WTC11 (cell line): Measurements from ENCODE around the gene SPART. TPM values are rescaled to one million over a fixed set of nuclear protein-coding genes. Genes with fewer than 3 reads are reported as not detected.

Experiments
- ATAC-seq: fragments of 200-7000 bp; cut with Tn5 transposase; 2 replicates; pipeline ENCODE4 v1.10.0; 2021; ENCODE audit warnings: mild to moderate bottlenecking, moderate library complexity
- CTCF ChIA-PET: fragments of 300-600 bp; sonication (Branson Sonifier 250); formaldehyde crosslinking; loops from one replicate; lab custom pipeline; 2021; ENCODE audit warnings: antibody characterized with exemption; lab: Charles Lee
- POLR2A ChIA-PET: fragments of 350-600 bp; sonication (Branson Sonifier 250); formaldehyde crosslinking; loops from one replicate; lab custom pipeline; 2021; ENCODE audit warnings: antibody characterized with exemption; lab: Charles Lee
- DNase-seq: peaks from one replicate; pipeline ENCODE4 v3.0.0; 2021; ENCODE audit warnings: low spot score
- H3K27ac Mint-ChIP-seq: 2 replicates; pipeline ENCODE4 v1.8.0; 2021; ENCODE audit warnings: mixed read lengths
- H3K27me3 Mint-ChIP-seq: 2 replicates; pipeline ENCODE4 v1.8.0; 2021; ENCODE audit warnings: low read depth, mild to moderate bottlenecking, moderate library complexity, mixed read lengths
- H3K36me3 Mint-ChIP-seq: 2 replicates; pipeline ENCODE4 v1.8.0; 2021; ENCODE audit warnings: mixed read lengths
- H3K4me1 Mint-ChIP-seq: 2 replicates; pipeline ENCODE4 v1.8.0; 2022; ENCODE audit warnings: mixed read lengths
- H3K4me3 Mint-ChIP-seq: 2 replicates; pipeline ENCODE4 v1.8.0; 2021; ENCODE audit warnings: mild to moderate bottlenecking, moderate library complexity, mixed read lengths
- H3K9me3 Mint-ChIP-seq: 2 replicates; pipeline ENCODE4 v1.8.0; 2021; ENCODE audit warnings: mixed read lengths
- FOXJ3 ChIP-seq: sonication (generic); formaldehyde crosslinking; IDR thresholded peaks from 2 replicates; pipeline ENCODE4 v1.9.0; 2021; ENCODE audit warnings: missing genetic modification reagents, mild to moderate bottlenecking, borderline replicate concordance
- FOXP1 ChIP-seq: sonication (generic); formaldehyde crosslinking; IDR thresholded peaks from 2 replicates; pipeline ENCODE4 v1.8.0; 2022; ENCODE audit warnings: missing genetic modification reagents, mild to moderate bottlenecking, moderate library complexity, borderline replicate concordance
- GRHL2 ChIP-seq: fragments of 250-450 bp; sonication (Bioruptor Pico); IDR thresholded peaks from 2 replicates; pipeline ENCODE4 v1.8.0; 2022; ENCODE audit warnings: mild to moderate bottlenecking, moderate library complexity; ENCODE audit not compliant: insufficient replicate concordance, severe bottlenecking
- GTF2I ChIP-seq: fragments of 250-450 bp; sonication (Bioruptor Pico); conservative IDR thresholded peaks from 2 replicates; pipeline ENCODE4 v1.4.0; 2021; ENCODE audit warnings: mild to moderate bottlenecking
- JAZF1 ChIP-seq: fragments of 250-450 bp; sonication (Bioruptor Pico); IDR thresholded peaks from 2 replicates; pipeline ENCODE4 v1.9.0; 2021; ENCODE audit warnings: moderate library complexity, mild to moderate bottlenecking, inconsistent platforms
- NFYB ChIP-seq: sonication (generic); formaldehyde crosslinking; conservative IDR thresholded peaks from 2 replicates; pipeline ENCODE4 v1.8.0; 2022; ENCODE audit warnings: low read depth, missing genetic modification reagents
- RORB ChIP-seq: fragments of 250-450 bp; sonication (Bioruptor Pico); IDR thresholded peaks from 2 replicates; pipeline ENCODE4 v1.9.0; 2021; ENCODE audit warnings: mild to moderate bottlenecking
- SMAD4 ChIP-seq: sonication (generic); formaldehyde crosslinking; IDR thresholded peaks from 2 replicates; pipeline ENCODE4 v1.8.0; 2022; ENCODE audit warnings: mild to moderate bottlenecking, missing genetic modification reagents
- ZNF121 ChIP-seq: sonication (generic); formaldehyde crosslinking; IDR thresholded peaks from 2 replicates; pipeline ENCODE4 v1.8.0; 2023; ENCODE audit warnings: missing genetic modification reagents
- ZNF138 ChIP-seq: sonication (generic); formaldehyde crosslinking; conservative IDR thresholded peaks from 2 replicates; pipeline ENCODE4 v1.8.1; 2022; ENCODE audit warnings: mild to moderate bottlenecking, moderate library complexity, missing genetic modification reagents
- ZNF263 ChIP-seq: sonication (generic); formaldehyde crosslinking; IDR thresholded peaks from 2 replicates; pipeline ENCODE4 v1.8.1; 2022; ENCODE audit warnings: low read depth, mild to moderate bottlenecking, moderate library complexity, missing genetic modification reagents
- total RNA-seq: library from RNA; stranded (reverse); gene quantifications from 3 replicates; pipeline ENCODE4 v1.2.3, GENCODE V29; 2021
- TF ChIP-seq, protein P1 (sequence below): sonication (generic); formaldehyde crosslinking; IDR thresholded peaks from 2 replicates; pipeline ENCODE4 v1.8.0; 2022; ENCODE audit warnings: mild to moderate bottlenecking, missing genetic modification reagents
- TF ChIP-seq, protein P2 (sequence below): sonication (generic); formaldehyde crosslinking; IDR thresholded peaks from 2 replicates; pipeline ENCODE4 v1.8.0; 2022; ENCODE audit warnings: mild to moderate bottlenecking, missing genetic modification reagents
- TF ChIP-seq, protein P3 (sequence below): sonication (generic); formaldehyde crosslinking; IDR thresholded peaks from 2 replicates; pipeline ENCODE4 v1.8.1; 2022; ENCODE audit warnings: mild to moderate bottlenecking, moderate library complexity, missing genetic modification reagents
- TF ChIP-seq, protein P4 (sequence below): sonication (generic); formaldehyde crosslinking; IDR thresholded peaks from 2 replicates; pipeline ENCODE4 v1.8.1; 2023; ENCODE audit warnings: mild to moderate bottlenecking, missing genetic modification reagents
- TF ChIP-seq, protein P5 (sequence below): fragments of 250-450 bp; sonication (Bioruptor Pico); conservative IDR thresholded peaks from 2 replicates; pipeline ENCODE4 v1.9.0; 2021; ENCODE audit warnings: mild to moderate bottlenecking
- TF ChIP-seq, protein P6 (sequence below): sonication (generic); formaldehyde crosslinking; IDR thresholded peaks from 2 replicates; pipeline ENCODE4 v1.8.1; 2023; ENCODE audit warnings: mild to moderate bottlenecking, missing genetic modification reagents, moderate library complexity
- TF ChIP-seq, protein P7 (sequence below): fragments of 250-450 bp; sonication (Bioruptor Pico); IDR thresholded peaks from 2 replicates; pipeline ENCODE4 v1.8.0; 2021; ENCODE audit warnings: mild to moderate bottlenecking

SPART gene
- total RNA-seq, 1 experiment from 2014 or later = 95.7 TPM

DNA sequence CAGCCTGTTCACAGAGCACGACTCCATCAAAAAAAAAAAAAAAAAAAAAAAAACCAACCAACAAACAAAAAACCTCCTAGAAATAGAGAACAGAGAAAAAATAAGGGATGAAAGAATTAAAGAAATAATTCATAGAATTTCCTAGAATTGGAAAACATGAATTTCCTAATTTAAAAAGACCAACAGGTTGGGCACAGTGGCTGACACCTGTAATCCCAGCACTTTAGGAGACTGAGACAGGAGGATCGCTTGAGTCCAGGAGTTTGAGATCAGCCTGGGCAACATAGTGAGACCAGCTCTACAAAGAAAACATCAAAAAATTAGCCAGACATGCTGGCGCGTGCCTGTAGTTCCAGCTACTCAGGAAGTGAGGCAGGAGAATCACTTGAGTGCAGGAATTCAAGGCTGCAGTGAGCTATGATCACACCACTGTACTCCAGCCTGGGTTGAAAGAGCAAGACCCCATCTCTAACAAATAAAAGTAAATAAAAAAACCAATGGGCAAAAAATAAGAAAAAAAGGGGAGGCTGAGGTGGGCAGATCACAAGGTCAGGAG lies 6.5 kb downstream of the SPART start:
- Mint-ChIP-seq H3K27ac (peak overlapping the region; percentile 66), H3K27me3 (no peaks in the 10 kb centered on the region), H3K36me3 (peaks cover 4% of the 10 kb centered on the region), H3K4me3 (no peak overlapping the region)
- no peak for ATAC-seq
- TF ChIP-seq FOXP1 (CRISPR knock-in tag) = no peak
- peak; percentile 49; the same call in 1 of the 2 replicates for TF ChIP-seq ZNF121 (CRISPR knock-in tag)
- TF ChIP-seq, protein P1, sequence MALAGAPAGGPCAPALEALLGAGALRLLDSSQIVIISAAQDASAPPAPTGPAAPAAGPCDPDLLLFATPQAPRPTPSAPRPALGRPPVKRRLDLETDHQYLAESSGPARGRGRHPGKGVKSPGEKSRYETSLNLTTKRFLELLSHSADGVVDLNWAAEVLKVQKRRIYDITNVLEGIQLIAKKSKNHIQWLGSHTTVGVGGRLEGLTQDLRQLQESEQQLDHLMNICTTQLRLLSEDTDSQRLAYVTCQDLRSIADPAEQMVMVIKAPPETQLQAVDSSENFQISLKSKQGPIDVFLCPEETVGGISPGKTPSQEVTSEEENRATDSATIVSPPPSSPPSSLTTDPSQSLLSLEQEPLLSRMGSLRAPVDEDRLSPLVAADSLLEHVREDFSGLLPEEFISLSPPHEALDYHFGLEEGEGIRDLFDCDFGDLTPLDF (CRISPR knock-in tag) = no peak
- no peak for TF ChIP-seq RORB
- TF ChIP-seq, all 79 proteins: peak for 1
- CTCF ChIA-PET = interaction anchor here (2.5 kb wide), 1 partner anchor 57 kb away, joined by 9 read pairs; no protein-coding TSS in a partner anchor
- Mint-ChIP-seq H3K9me3 (no peaks in the 10 kb centered on the region), H3K4me1 (peaks cover 84% of the 10 kb centered on the region)
- no peak for DNase-seq
- POLR2A ChIA-PET = no interaction called here

DNA sequence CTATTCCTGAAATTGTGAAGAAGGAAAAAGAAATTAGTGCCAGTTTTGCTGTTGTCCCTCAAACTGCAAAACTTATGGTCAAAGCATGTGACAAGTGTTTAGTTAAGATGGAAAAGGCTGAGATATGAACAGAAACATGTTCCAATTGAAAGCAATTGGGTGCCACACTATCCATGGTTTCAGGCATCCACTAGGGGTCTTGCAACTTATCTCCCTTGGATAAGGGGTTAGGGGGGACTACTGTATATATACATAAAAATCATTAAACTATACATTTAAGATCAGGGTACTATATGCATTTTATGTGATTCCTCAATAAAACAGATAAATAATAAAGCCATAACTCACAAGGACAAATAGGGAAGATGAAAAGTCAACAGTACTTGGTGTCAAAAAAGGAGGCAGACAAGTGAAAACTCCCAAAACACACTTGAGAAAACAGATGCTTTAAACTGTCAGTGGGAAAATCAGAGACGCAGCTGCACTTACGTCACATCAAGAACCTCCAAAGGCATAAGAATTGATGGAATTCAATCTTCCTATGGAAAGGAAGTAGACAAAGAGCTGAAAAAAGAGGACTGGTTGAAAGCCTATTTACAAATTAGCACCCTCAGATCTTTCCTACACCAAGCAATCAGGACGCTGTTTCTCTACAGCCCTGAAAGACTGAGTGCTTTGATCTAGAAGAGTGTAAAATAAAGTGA lies 8.1 kb downstream of the SPART start:
- Mint-ChIP-seq H3K36me3 (peaks cover 4% of the 10 kb centered on the region), H3K9me3 (no peaks in the 10 kb centered on the region), H3K4me1 (peaks cover 79% of the 10 kb centered on the region)
- no peak for TF ChIP-seq JAZF1 (CRISPR knock-in tag)
- no peak for TF ChIP-seq FOXJ3 (CRISPR knock-in tag)
- TF ChIP-seq, protein P2, sequence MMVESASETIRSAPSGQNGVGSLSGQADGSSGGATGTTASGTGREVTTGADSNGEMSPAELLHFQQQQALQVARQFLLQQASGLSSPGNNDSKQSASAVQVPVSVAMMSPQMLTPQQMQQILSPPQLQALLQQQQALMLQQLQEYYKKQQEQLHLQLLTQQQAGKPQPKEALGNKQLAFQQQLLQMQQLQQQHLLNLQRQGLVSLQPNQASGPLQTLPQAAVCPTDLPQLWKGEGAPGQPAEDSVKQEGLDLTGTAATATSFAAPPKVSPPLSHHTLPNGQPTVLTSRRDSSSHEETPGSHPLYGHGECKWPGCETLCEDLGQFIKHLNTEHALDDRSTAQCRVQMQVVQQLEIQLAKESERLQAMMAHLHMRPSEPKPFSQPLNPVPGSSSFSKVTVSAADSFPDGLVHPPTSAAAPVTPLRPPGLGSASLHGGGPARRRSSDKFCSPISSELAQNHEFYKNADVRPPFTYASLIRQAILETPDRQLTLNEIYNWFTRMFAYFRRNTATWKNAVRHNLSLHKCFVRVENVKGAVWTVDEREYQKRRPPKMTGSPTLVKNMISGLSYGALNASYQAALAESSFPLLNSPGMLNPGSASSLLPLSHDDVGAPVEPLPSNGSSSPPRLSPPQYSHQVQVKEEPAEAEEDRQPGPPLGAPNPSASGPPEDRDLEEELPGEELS = no peak
- no peak for TF ChIP-seq GTF2I (CRISPR knock-in tag)
- TF ChIP-seq, protein P3, sequence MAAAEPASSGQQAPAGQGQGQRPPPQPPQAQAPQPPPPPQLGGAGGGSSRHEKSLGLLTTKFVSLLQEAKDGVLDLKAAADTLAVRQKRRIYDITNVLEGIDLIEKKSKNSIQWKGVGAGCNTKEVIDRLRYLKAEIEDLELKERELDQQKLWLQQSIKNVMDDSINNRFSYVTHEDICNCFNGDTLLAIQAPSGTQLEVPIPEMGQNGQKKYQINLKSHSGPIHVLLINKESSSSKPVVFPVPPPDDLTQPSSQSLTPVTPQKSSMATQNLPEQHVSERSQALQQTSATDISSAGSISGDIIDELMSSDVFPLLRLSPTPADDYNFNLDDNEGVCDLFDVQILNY (CRISPR knock-in tag) = no peak
- no peak for TF ChIP-seq ZNF138 (CRISPR knock-in tag)
- TF ChIP-seq, protein P4, sequence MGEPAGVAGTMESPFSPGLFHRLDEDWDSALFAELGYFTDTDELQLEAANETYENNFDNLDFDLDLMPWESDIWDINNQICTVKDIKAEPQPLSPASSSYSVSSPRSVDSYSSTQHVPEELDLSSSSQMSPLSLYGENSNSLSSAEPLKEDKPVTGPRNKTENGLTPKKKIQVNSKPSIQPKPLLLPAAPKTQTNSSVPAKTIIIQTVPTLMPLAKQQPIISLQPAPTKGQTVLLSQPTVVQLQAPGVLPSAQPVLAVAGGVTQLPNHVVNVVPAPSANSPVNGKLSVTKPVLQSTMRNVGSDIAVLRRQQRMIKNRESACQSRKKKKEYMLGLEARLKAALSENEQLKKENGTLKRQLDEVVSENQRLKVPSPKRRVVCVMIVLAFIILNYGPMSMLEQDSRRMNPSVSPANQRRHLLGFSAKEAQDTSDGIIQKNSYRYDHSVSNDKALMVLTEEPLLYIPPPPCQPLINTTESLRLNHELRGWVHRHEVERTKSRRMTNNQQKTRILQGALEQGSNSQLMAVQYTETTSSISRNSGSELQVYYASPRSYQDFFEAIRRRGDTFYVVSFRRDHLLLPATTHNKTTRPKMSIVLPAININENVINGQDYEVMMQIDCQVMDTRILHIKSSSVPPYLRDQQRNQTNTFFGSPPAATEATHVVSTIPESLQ (CRISPR knock-in tag) = no peak
- TF ChIP-seq, protein P5, sequence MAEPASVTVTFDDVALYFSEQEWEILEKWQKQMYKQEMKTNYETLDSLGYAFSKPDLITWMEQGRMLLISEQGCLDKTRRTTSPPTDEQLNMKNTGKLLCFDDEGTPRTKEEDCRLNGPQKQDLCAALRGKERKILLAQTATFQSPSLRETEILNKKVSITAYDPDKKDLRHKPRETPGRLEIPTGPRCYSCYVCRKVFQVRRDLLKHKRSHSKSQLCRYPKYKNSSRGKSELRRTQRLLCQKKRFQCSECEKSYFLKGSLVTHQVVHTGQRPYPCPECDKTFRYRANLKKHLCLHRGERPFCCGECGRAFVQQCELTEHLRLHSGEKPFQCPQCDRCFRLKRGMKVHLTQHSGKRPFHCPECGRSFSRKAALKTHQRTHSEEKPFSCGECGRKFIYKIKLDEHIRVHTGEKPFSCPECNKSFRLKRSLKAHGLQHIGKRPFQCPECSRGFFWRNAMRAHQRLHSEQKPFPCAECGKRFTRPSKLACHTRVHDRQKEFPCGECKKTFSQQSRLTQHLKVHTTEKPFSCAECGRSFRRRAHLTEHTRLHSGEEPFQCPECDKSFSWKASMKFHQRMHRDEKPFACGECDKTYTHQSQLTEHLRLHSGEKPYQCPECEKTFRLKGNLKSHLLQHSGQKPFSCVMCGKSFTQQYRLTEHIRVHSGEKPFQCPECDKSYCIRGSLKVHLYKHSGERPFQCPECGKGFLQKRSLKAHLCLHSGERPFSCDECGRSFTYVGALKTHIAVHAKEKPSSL (CRISPR knock-in tag) = no peak
- TF ChIP-seq, all 79 proteins: peak for 0
- no peaks in the 10 kb centered on the region for H3K27me3 Mint-ChIP-seq
- no peak overlapping the region; the same call in 1 of the 2 replicates for H3K4me3 Mint-ChIP-seq
- no peak for ATAC-seq
- H3K27ac Mint-ChIP-seq = peak overlapping the region; percentile 75
- ChIA-PET POLR2A (no interaction called here), CTCF (interaction anchor here (0.7 to 2.5 kb wide), 2 partner anchors 55 to 1444 kb away, joined by 3 to 9 read pairs; no protein-coding TSS in a partner anchor)
- DNase-seq = no peak

DNA sequence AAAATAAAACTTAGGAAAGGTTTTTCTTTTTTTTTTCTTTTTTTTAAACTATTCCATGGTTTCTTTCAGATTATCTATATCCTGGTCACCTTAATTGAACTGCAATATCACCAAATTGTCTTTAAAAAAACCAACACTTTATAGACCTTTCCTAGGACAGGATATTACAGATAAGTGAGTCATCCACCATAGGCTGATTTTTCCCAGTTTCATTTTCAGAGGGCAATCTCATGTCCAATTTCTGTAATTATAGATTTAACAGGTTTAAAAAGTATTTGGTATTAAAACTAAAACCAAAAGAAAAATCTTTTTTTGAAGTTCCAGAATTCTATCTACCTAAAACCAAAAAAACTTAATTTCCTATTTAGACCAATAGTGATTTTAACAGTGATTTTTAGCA lies 13.2 kb downstream of the SPART start:
- ChIA-PET POLR2A (no interaction called here), CTCF (no interaction called here)
- Mint-ChIP-seq H3K27ac (no peak overlapping the region), H3K4me3 (no peak overlapping the region), H3K27me3 (no peaks in the 10 kb centered on the region), H3K36me3 (peaks cover 35% of the 10 kb centered on the region), H3K4me1 (peaks cover 50% of the 10 kb centered on the region), H3K9me3 (no peaks in the 10 kb centered on the region)
- DNase-seq (no peak), ATAC-seq (no peak)
- TF ChIP-seq ZNF263 (no peak), NFYB (CRISPR knock-in tag) (no peak), SMAD4 (CRISPR knock-in tag) (no peak), JAZF1 (CRISPR knock-in tag) (no peak), GRHL2 (no peak)
- TF ChIP-seq, protein P6, sequence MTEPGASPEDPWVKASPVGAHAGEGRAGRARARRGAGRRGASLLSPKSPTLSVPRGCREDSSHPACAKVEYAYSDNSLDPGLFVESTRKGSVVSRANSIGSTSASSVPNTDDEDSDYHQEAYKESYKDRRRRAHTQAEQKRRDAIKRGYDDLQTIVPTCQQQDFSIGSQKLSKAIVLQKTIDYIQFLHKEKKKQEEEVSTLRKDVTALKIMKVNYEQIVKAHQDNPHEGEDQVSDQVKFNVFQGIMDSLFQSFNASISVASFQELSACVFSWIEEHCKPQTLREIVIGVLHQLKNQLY = no peak
- TF ChIP-seq, protein P7, sequence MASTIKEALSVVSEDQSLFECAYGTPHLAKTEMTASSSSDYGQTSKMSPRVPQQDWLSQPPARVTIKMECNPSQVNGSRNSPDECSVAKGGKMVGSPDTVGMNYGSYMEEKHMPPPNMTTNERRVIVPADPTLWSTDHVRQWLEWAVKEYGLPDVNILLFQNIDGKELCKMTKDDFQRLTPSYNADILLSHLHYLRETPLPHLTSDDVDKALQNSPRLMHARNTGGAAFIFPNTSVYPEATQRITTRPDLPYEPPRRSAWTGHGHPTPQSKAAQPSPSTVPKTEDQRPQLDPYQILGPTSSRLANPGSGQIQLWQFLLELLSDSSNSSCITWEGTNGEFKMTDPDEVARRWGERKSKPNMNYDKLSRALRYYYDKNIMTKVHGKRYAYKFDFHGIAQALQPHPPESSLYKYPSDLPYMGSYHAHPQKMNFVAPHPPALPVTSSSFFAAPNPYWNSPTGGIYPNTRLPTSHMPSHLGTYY (CRISPR knock-in tag) = no peak
